HCT116 (cell line): ENCODE results near the gene HRC. TPM values are rescaled to one million over a fixed set of nuclear protein-coding genes. Genes with fewer than 3 reads are reported as not detected.

ENCODE experiments used
- ATAC-seq: fragments of 200-7000 bp; cut with Tn5 transposase; 2 replicates; pipeline ENCODE4 v1.9.1; 2020; ENCODE audit warnings: mild to moderate bottlenecking, moderate library complexity
- BruUV-seq: library from RNA; stranded (reverse); fragments of 400-500 nt; replicated peaks from 2 replicates; lab custom pipeline; 2021; lab: Mats Ljungman, UMichigan
- CTCF ChIA-PET: fragments of 300-600 bp; sonication (Branson Sonifier 250); formaldehyde crosslinking; loops from one replicate; lab custom pipeline; 2021; ENCODE audit warnings: antibody characterized with exemption; lab: Charles Lee
- POLR2A ChIA-PET: fragments of 300-600, 350-600 bp; sonication (Branson Sonifier 250); formaldehyde crosslinking; loops from one replicate; lab custom pipeline; 2021; ENCODE audit warnings: antibody characterized with exemption; lab: Charles Lee
- RAD21 ChIA-PET, 2 experiments: fragments of 300-600 bp; sonication (Branson Sonifier 250); formaldehyde crosslinking; loops; one replicate each; lab custom pipeline; 2023; ENCODE audit warnings: low total read pairs in 2 of 2; ENCODE audit not compliant: uncharacterized antibody in 2 of 2, unreplicated experiment in 2 of 2, low non-redundant PET in 1 of 2; lab: Charles Lee
- DNase-seq: peaks from one replicate; pipeline ENCODE4 v3.0.0-alpha.2; 2010; ENCODE audit warnings: low read depth, low spot score
- H2AFZ ChIP-seq: fragments of 200-600 bp; shearing (Covaris generic), sonication (generic); 2 replicates; pipeline ENCODE4 v1.6.1; 2017; ENCODE audit warnings: low read depth, mixed run types, mixed read lengths, antibody characterized with exemption, low read length; ENCODE audit not compliant: poor library complexity, severe bottlenecking
- H3K27ac ChIP-seq: 2 replicates; pipeline ENCODE4 v1.5.1; 2012; ENCODE audit warnings: low read depth, low read length
- H3K27me3 ChIP-seq: fragments of 200-600 bp; sonication (generic); 2 replicates; pipeline ENCODE4 v1.6.1; 2016; ENCODE audit warnings: mixed run types, low read length, mixed read lengths; ENCODE audit not compliant: insufficient read depth
- H3K36me3 ChIP-seq, 2 experiments: fragments of 200-500 bp in 1 of 2; fragments of 200-600 bp in 1 of 2; sonication (Bioruptor generic) in 1 of 2; sonication (generic) in 1 of 2; 2 replicates each; pipeline versions ENCODE4 v1.5.1 to v1.6.1; 2014 to 2016; ENCODE audit warnings: low read length in 2 of 2, inconsistent platforms in 1 of 2, mixed read lengths in 1 of 2, mixed run types in 1 of 2; ENCODE audit not compliant: insufficient read depth in 2 of 2, control insufficient read depth in 1 of 2
- H3K4me1 ChIP-seq, 2 experiments: fragments of 200-600 bp in 1 of 2; sonication (generic) in 1 of 2; 2 replicates each; pipeline versions ENCODE4 v1.5.1 to v1.6.1; 2012 to 2017; ENCODE audit warnings: low read length in 2 of 2, inconsistent platforms in 1 of 2, mild to moderate bottlenecking in 1 of 2, mixed read lengths in 1 of 2, mixed run types in 1 of 2, moderate library complexity in 1 of 2; ENCODE audit not compliant: insufficient read depth in 2 of 2, control insufficient read depth in 1 of 2
- H3K4me2 ChIP-seq: fragments of 200-600 bp; sonication (generic); 2 replicates; pipeline ENCODE4 v1.6.1; 2017; ENCODE audit warnings: mixed run types, low read length, mixed read lengths
- H3K4me3 ChIP-seq, 2 experiments: fragments of 200-600 bp in 1 of 2; sonication (generic) in 1 of 2; replicated peaks in 1 of 2; 2 replicates each; pipeline ENCODE4 v1.5.1; 2011 to 2016; ENCODE audit warnings: low read length in 2 of 2, control low read depth in 1 of 2, low read depth in 1 of 2, mild to moderate bottlenecking in 1 of 2, mixed read lengths in 1 of 2, mixed run types in 1 of 2
- H3K79me2 ChIP-seq: fragments of 200-600 bp; sonication (generic); 2 replicates; pipeline ENCODE4 v1.6.1; 2017; ENCODE audit warnings: mild to moderate bottlenecking, mixed run types, low read length, moderate library complexity, mixed read lengths; ENCODE audit not compliant: insufficient read depth
- H3K9ac ChIP-seq: fragments of 200-600 bp; sonication (generic); 2 replicates; pipeline ENCODE4 v1.6.1; 2016; ENCODE audit warnings: low read length, mixed read lengths
- H3K9me2 ChIP-seq: fragments of 200-600 bp; sonication (generic), shearing (Covaris generic); 2 replicates; pipeline ENCODE4 v1.6.1; 2017; ENCODE audit warnings: mixed run types, mild to moderate bottlenecking, moderate library complexity; ENCODE audit not compliant: insufficient read depth
- H3K9me3 ChIP-seq, 2 experiments: fragments of 200-500 bp in 1 of 2; fragments of 200-600 bp in 1 of 2; sonication (Bioruptor generic) in 1 of 2; sonication (generic) in 1 of 2; 2 replicates each; pipeline ENCODE4 v1.6.1; 2014 to 2017; ENCODE audit warnings: low read length in 2 of 2, mixed read lengths in 2 of 2, inconsistent platforms in 1 of 2, low read depth in 1 of 2, mild to moderate bottlenecking in 1 of 2, mixed run types in 1 of 2, moderate library complexity in 1 of 2; ENCODE audit not compliant: control insufficient read depth in 1 of 2, insufficient read depth in 1 of 2
- H4K20me1 ChIP-seq: fragments of 200-600 bp; sonication (generic), shearing (Covaris generic); 2 replicates; pipeline ENCODE4 v1.6.1; 2017; ENCODE audit warnings: mixed run types, mild to moderate bottlenecking, moderate library complexity; ENCODE audit not compliant: insufficient read depth
- CBX3 ChIP-seq: IDR thresholded peaks from 2 replicates; pipeline ENCODE4 v1.6.1; 2012; ENCODE audit warnings: low read depth
- ELF1 ChIP-seq: IDR thresholded peaks from 2 replicates; pipeline ENCODE4 v1.6.1; 2012; ENCODE audit warnings: low read depth, borderline replicate concordance
- EZH2 ChIP-seq: fragments of 200-600 bp; sonication (generic); IDR thresholded peaks from 2 replicates; pipeline ENCODE4 v1.6.1; 2017; ENCODE audit warnings: antibody characterized with exemption, mixed run types
- FOSL1 ChIP-seq: IDR thresholded peaks from 2 replicates; pipeline ENCODE4 v1.6.1; 2012; ENCODE audit warnings: low read depth
- POLR2AphosphoS5 ChIP-seq: IDR thresholded peaks from 2 replicates; pipeline ENCODE4 v1.6.1; 2011; ENCODE audit warnings: mild to moderate bottlenecking, low read depth, low read length, moderate library complexity
- RAD21 ChIP-seq: IDR thresholded peaks from 2 replicates; pipeline ENCODE4 v1.6.1; 2012; ENCODE audit warnings: low read depth, mild to moderate bottlenecking
- SIN3A ChIP-seq: IDR thresholded peaks from 2 replicates; pipeline ENCODE4 v1.6.1; 2012; ENCODE audit warnings: low read depth
- SP1 ChIP-seq: IDR thresholded peaks from 2 replicates; pipeline ENCODE4 v1.6.1; 2012; ENCODE audit warnings: low read depth
- TCF7L2 ChIP-seq: IDR thresholded peaks from 2 replicates; pipeline ENCODE4 v1.7.0; 2011; ENCODE audit warnings: borderline replicate concordance, inconsistent platforms; ENCODE audit not compliant: insufficient read depth, insufficient read length; ENCODE audit errors: extremely low read depth
- YY1 ChIP-seq: IDR thresholded peaks from 2 replicates; pipeline ENCODE4 v1.6.1; 2011; ENCODE audit warnings: low read length, low read depth, moderate library complexity, mild to moderate bottlenecking; ENCODE audit not compliant: insufficient replicate concordance; ENCODE audit errors: extremely low read depth
- ZFX ChIP-seq: fragments of 450-650 bp; IDR thresholded peaks from 2 replicates; pipeline ENCODE4 v1.6.1; 2017
- ZNF274 ChIP-seq: fragments of 200-500 bp; sonication (Bioruptor generic); IDR thresholded peaks from 2 replicates; pipeline ENCODE4 v1.6.1; 2014; ENCODE audit warnings: mild to moderate bottlenecking, low read depth, low read length, inconsistent platforms
- intact Hi-C: fragments of 100-400 bp; cut with micrococcal nuclease; formaldehyde crosslinking; loops from 2 replicates; pipeline ENCODE4 v1.10.0; 2022
- total RNA-seq: library from RNA; stranded (reverse); gene quantifications from one replicate; pipeline ENCODE4 v1.2.1, GENCODE V29; 2021; ENCODE audit not compliant: unreplicated experiment
- TF ChIP-seq, protein P1 (sequence below): IDR thresholded peaks from 2 replicates; pipeline ENCODE4 v1.6.1; 2011; ENCODE audit warnings: mild to moderate bottlenecking, low read length, moderate library complexity; ENCODE audit not compliant: insufficient replicate concordance; ENCODE audit errors: extremely low read depth

HRC gene
- total RNA-seq, 1 experiment from 2014 or later, result not detected

DNA sequence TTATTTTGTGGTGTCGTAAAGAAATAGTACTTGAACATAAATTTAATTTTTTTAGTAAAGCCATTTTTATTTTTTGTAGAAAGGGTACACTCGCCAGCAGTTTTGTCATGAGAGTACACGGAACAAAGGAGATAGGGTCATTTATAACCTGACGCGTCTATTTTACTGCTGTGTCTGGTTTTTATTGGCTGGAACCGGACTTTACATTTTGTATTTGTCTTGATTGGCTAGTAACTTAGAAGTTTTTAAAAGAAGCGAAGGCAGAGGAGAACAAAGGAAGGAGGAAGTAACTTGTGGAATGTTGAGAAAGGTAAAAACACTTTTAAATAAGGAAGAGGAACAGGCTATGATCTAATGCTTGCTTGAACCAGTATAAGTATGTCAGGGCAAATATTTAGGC lies 45.8 kb upstream of the HRC start:
- peaks cover 12 to 20% of the 10 kb centered on the region in 2 experiments; a peak in 3 of 4 replicates for H3K36me3 ChIP-seq
- H3K4me2 ChIP-seq, result no peak overlapping the region
- no peaks in the 10 kb centered on the region for H3K9me2 ChIP-seq
- intact Hi-C loops, result no loop called here
- H4K20me1 ChIP-seq, result no peaks in the 10 kb centered on the region
- H3K4me1 ChIP-seq, result peaks cover 0 to 3% of the 10 kb centered on the region in 2 experiments; a peak in 1 of 4 replicates
- BruUV-seq, result no TSS peak
- no peaks in the 10 kb centered on the region for H3K9me3 ChIP-seq
- no peak for DNase-seq
- TF ChIP-seq EZH2 (no peak), YY1 (no peak), RAD21 (no peak), ZFX (no peak), ZNF274 (no peak), ELF1 (no peak), POLR2AphosphoS5 (no peak), FOSL1 (no peak), CBX3 (no peak), SIN3A (no peak), TCF7L2 (no peak), SP1 (no peak)
- TF ChIP-seq, protein P1, sequence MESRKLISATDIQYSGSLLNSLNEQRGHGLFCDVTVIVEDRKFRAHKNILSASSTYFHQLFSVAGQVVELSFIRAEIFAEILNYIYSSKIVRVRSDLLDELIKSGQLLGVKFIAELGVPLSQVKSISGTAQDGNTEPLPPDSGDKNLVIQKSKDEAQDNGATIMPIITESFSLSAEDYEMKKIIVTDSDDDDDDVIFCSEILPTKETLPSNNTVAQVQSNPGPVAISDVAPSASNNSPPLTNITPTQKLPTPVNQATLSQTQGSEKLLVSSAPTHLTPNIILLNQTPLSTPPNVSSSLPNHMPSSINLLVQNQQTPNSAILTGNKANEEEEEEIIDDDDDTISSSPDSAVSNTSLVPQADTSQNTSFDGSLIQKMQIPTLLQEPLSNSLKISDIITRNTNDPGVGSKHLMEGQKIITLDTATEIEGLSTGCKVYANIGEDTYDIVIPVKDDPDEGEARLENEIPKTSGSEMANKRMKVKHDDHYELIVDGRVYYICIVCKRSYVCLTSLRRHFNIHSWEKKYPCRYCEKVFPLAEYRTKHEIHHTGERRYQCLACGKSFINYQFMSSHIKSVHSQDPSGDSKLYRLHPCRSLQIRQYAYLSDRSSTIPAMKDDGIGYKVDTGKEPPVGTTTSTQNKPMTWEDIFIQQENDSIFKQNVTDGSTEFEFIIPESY, result no peak
- H3K4me3 ChIP-seq, result no peak overlapping the region
- H2AFZ ChIP-seq, result no peak overlapping the region
- no peaks in the 10 kb centered on the region for H3K79me2 ChIP-seq
- no peaks in the 10 kb centered on the region for H3K27me3 ChIP-seq
- ChIA-PET POLR2A (no interaction called here), CTCF (no interaction called here), RAD21 (no interaction called here)
- no peak overlapping the region for H3K27ac ChIP-seq
- ATAC-seq, result no peak
- no peak overlapping the region for H3K9ac ChIP-seq
